Fibroblast of gingiva (primary cell): ENCODE measurements around the gene AP5B1.

Experiments
- DNase-seq: peaks from one replicate; pipeline ENCODE4 v3.0.0-alpha.2; 2011; ENCODE audit warnings: low read depth

The AP5B1 gene

GRCh38 chr11:65780770-65781151 lies at the start of gene AP5B1:
Gene AP5B1, minus strand, starts transcription at chr11:65780976. Its CDS starts 385 bp downstream, at chr11:65780591.
- peak; percentile 46 for DNase-seq

GRCh38 chr11:65829459-65829858 lies 48.7 kb upstream of the AP5B1 start:
- DNase-seq, result no peak

- DNase-seq, result no peak
Observed at GRCh38 chr11:65826984-65827735, 46.4 kb upstream of the AP5B1 start.

- DNase-seq, result no peak
Observed at GRCh38 chr11:65822776-65823528, 42.2 kb upstream of the AP5B1 start.

- DNase-seq, result no peak
Observed at GRCh38 chr11:65821107-65821506, 40.3 kb upstream of the AP5B1 start.

- DNase-seq, result peak; percentile 76
Observed at GRCh38 chr11:65817835-65818680, 37.3 kb upstream of the AP5B1 start.

- no peak for DNase-seq
Observed at GRCh38 chr11:65817312-65817834, 36.6 kb upstream of the AP5B1 start.

- DNase-seq, result no peak
Observed at GRCh38 chr11:65816696-65817095, 35.9 kb upstream of the AP5B1 start.

GRCh38 chr11:65814986-65815565 lies 34.3 kb upstream of the AP5B1 start:
- no peak for DNase-seq

- DNase-seq, result no peak
Observed at GRCh38 chr11:65814131-65814985, 33.6 kb upstream of the AP5B1 start.

- no peak for DNase-seq
Observed at GRCh38 chr11:65811764-65812475, 31.1 kb upstream of the AP5B1 start.

GRCh38 chr11:65810046-65810868 lies 29.5 kb upstream of the AP5B1 start:
- DNase-seq, result no peak

GRCh38 chr11:65809496-65809895 lies 28.7 kb upstream of the AP5B1 start:
- no peak for DNase-seq

- DNase-seq, result no peak
Observed at GRCh38 chr11:65808744-65809341, 28.1 kb upstream of the AP5B1 start.

- DNase-seq, result no peak
Observed at GRCh38 chr11:65806979-65807378, 26.2 kb upstream of the AP5B1 start.

- no peak for DNase-seq
Observed at GRCh38 chr11:65803797-65804492, 23.2 kb upstream of the AP5B1 start.

- DNase-seq, result no peak
Observed at GRCh38 chr11:65802841-65803240, 22.1 kb upstream of the AP5B1 start.
